GM23338 (cell line): ENCODE data around the gene MEGF11. TPM values are rescaled to one million over a fixed set of nuclear protein-coding genes. Genes with fewer than 3 reads are reported as not detected.
A peak's percentile ranks its signal among the peaks of the same experiment; 100 is the strongest.

Experiments
- ATAC-seq: fragments of 200-7000 bp; cut with Tn5 transposase; 3 replicates; pipeline ENCODE4 v1.9.1; 2020
- DNase-seq: peaks from one replicate; pipeline ENCODE4 v3.0.0-alpha.2; 2015; ENCODE audit warnings: low spot score
- H2AFZ ChIP-seq: fragments of 200-600 bp; sonication (generic); 2 replicates; pipeline ENCODE4 v1.8.0; 2016; ENCODE audit warnings: antibody characterized with exemption, mild to moderate bottlenecking, moderate library complexity
- H3F3A ChIP-seq: fragments of 200-600 bp; sonication (generic); replicated peaks from 2 replicates; pipeline ENCODE4 v1.8.0; 2017; ENCODE audit warnings: antibody characterized with exemption, mixed run types, low read depth
- H3K27ac ChIP-seq: fragments of 200-600 bp; sonication (generic); 2 replicates; pipeline ENCODE4 v1.6.1; 2016; ENCODE audit warnings: low read depth
- H3K27me3 ChIP-seq: fragments of 200-600 bp; sonication (generic); 2 replicates; pipeline ENCODE4 v1.8.0; 2016; ENCODE audit warnings: mild to moderate bottlenecking, mixed run types, moderate library complexity; ENCODE audit not compliant: insufficient read depth
- H3K36me3 ChIP-seq: fragments of 200-600 bp; sonication (generic); 2 replicates; pipeline ENCODE4 v1.8.0; 2016; ENCODE audit warnings: mild to moderate bottlenecking; ENCODE audit not compliant: insufficient read depth
- H3K4me1 ChIP-seq: fragments of 200-600 bp; sonication (generic); 2 replicates; pipeline ENCODE4 v1.8.0; 2016; ENCODE audit warnings: mild to moderate bottlenecking, moderate library complexity; ENCODE audit not compliant: insufficient read depth
- H3K4me2 ChIP-seq: fragments of 200-600 bp; sonication (generic); 2 replicates; pipeline ENCODE4 v1.7.1; 2017; ENCODE audit warnings: mixed run types
- H3K4me3 ChIP-seq: fragments of 200-600 bp; sonication (generic); 2 replicates; pipeline ENCODE4 v1.6.1; 2016; ENCODE audit warnings: mixed run types
- H3K79me2 ChIP-seq: fragments of 200-600 bp; sonication (generic); replicated peaks from 2 replicates; pipeline ENCODE4 v1.8.0; 2017; ENCODE audit warnings: mild to moderate bottlenecking; ENCODE audit not compliant: insufficient read depth
- H3K9me2 ChIP-seq: fragments of 200-600 bp; sonication (generic); 2 replicates; pipeline ENCODE4 v1.8.0; 2017; ENCODE audit not compliant: insufficient read depth
- H4K20me1 ChIP-seq: fragments of 200-600 bp; sonication (generic); replicated peaks from 2 replicates; pipeline ENCODE4 v1.8.0; 2017; ENCODE audit warnings: mild to moderate bottlenecking; ENCODE audit not compliant: insufficient read depth
- H3K27ac Mint-ChIP-seq: 2 replicates; pipeline ENCODE4 v1.8.0; 2020; ENCODE audit warnings: inconsistent platforms, mild to moderate bottlenecking, moderate library complexity, mixed read lengths
- H3K27me3 Mint-ChIP-seq: 3 replicates; pipeline ENCODE4 v1.8.0; 2022; ENCODE audit warnings: low read depth, mild to moderate bottlenecking, moderate library complexity, mixed read lengths, inconsistent platforms; ENCODE audit not compliant: insufficient read depth, poor library complexity
- H3K36me3 Mint-ChIP-seq: 3 replicates; pipeline ENCODE4 v1.8.0; 2021; ENCODE audit warnings: low read depth, mild to moderate bottlenecking, inconsistent platforms, moderate library complexity, mixed read lengths
- H3K4me1 Mint-ChIP-seq: 3 replicates; pipeline ENCODE4 v1.8.0; 2020; ENCODE audit warnings: mild to moderate bottlenecking, inconsistent platforms, mixed read lengths
- H3K4me3 Mint-ChIP-seq: 3 replicates; pipeline ENCODE4 v1.8.0; 2021; ENCODE audit warnings: moderate library complexity, mild to moderate bottlenecking, inconsistent platforms, mixed read lengths
- H3K9me3 Mint-ChIP-seq: 3 replicates; pipeline ENCODE4 v1.8.0; 2020; ENCODE audit warnings: moderate library complexity, mild to moderate bottlenecking, inconsistent platforms, mixed read lengths
- CREB1 ChIP-seq: fragments of 250-450 bp; sonication (Bioruptor Pico); IDR thresholded peaks from 2 replicates; pipeline ENCODE4 v1.5.0; 2020; ENCODE audit warnings: low read depth, mild to moderate bottlenecking, moderate library complexity
- CTCF ChIP-seq, 2 experiments: fragments of 200-600 bp in 1 of 2; sonication (generic) in 1 of 2; conservative IDR thresholded peaks; 2 replicates each; pipeline versions ENCODE4 v1.5.1 to v1.6.1; 2016 to 2017; ENCODE audit warnings: antibody characterized with exemption in 2 of 2, low read depth in 2 of 2, mild to moderate bottlenecking in 2 of 2, moderate library complexity in 1 of 2
- ETS1 ChIP-seq: IDR thresholded peaks from 2 replicates; pipeline ENCODE4 v1.6.1; 2016; ENCODE audit warnings: antibody characterized with exemption
- EZH2 ChIP-seq: fragments of 200-600 bp; sonication (generic); IDR thresholded peaks from one replicate; pipeline ENCODE4 v1.8.0; 2017; ENCODE audit warnings: antibody characterized with exemption, mild to moderate bottlenecking, low read depth; ENCODE audit not compliant: unreplicated experiment
- EZH2phosphoT487 ChIP-seq: fragments of 200-600 bp; sonication (generic); IDR thresholded peaks from one replicate; pipeline ENCODE4 v1.8.1; 2018; ENCODE audit warnings: antibody characterized with exemption; ENCODE audit not compliant: unreplicated experiment
- JUNB ChIP-seq: IDR thresholded peaks from one replicate; pipeline ENCODE4 v1.6.1; 2016; ENCODE audit warnings: antibody characterized with exemption; ENCODE audit not compliant: unreplicated experiment
- NANOG ChIP-seq: IDR thresholded peaks from 2 replicates; pipeline ENCODE4 v1.6.1; 2016; ENCODE audit warnings: antibody characterized with exemption, borderline replicate concordance
- POLR2AphosphoS5 ChIP-seq: IDR thresholded peaks from 2 replicates; pipeline ENCODE4 v1.6.1; 2016; ENCODE audit warnings: antibody characterized with exemption, low read depth
- REST ChIP-seq: IDR thresholded peaks from one replicate; pipeline ENCODE4 v1.6.1; 2018; ENCODE audit warnings: antibody characterized with exemption; ENCODE audit not compliant: unreplicated experiment
- STAT1 ChIP-seq: IDR thresholded peaks from one replicate; pipeline ENCODE4 v1.6.1; 2016; ENCODE audit warnings: antibody characterized with exemption; ENCODE audit not compliant: unreplicated experiment
- ZNF114 ChIP-seq: fragments of 250-450 bp; sonication (Bioruptor Pico); IDR thresholded peaks from 2 replicates; pipeline ENCODE4 v1.5.0; 2020; ENCODE audit warnings: mild to moderate bottlenecking, moderate library complexity
- ZNF331 ChIP-seq: fragments of 250-450 bp; sonication (Bioruptor Pico); IDR thresholded peaks from 2 replicates; pipeline ENCODE4 v1.5.0; 2020; ENCODE audit warnings: low read depth, mild to moderate bottlenecking, moderate library complexity
- ZNF462 ChIP-seq: fragments of 250-450 bp; sonication (Bioruptor Pico); IDR thresholded peaks from 2 replicates; pipeline ENCODE4 v1.5.0; 2020; ENCODE audit warnings: mild to moderate bottlenecking, moderate library complexity
- polyA plus RNA-seq: library from polyadenylated mRNA; unstranded; fragments of >200 nt; fragmentation: Nextera tagmentation; extraction: Ambion mirVana; gene quantifications from 2 replicates; pipeline ENCODE4 v1.2.1, GENCODE V29; 2016
- total RNA-seq: library from RNA; depleted of rRNA; stranded (reverse); fragments of >200 nt; shearing (Covaris generic); gene quantifications from 2 replicates; pipeline ENCODE4 v1.2.3, GENCODE V29; 2014

Gene MEGF11
- total and polyA plus RNA-seq, 2 experiments from 2014 or later, result 1.3 to 1.9 TPM

DNA sequence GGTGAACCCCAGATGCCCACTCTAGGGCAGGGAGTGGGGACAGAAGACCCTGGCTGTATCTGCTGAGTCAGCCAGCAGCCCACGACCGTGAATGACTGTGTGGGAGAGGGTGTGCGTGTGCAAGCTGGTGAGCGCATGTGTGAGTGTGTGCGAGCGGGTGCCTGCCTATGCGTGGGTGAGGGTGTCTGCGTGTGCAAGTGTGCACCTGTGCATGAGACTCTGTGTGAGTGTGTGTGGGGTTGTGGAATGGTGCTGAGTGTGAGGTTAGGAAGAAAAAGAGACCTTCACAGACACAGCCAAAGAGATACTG is 235.1 kb downstream of the MEGF11 start:
- no peaks in the 10 kb centered on the region for H3K36me3 ChIP-seq
- H3F3A ChIP-seq, result no peaks in the 10 kb centered on the region
- no peak overlapping the region for H3K4me3 Mint-ChIP-seq
- no peak overlapping the region for H3K4me2 ChIP-seq
- H3K9me3 Mint-ChIP-seq, result no peaks in the 10 kb centered on the region
- no peak overlapping the region for H3K4me3 ChIP-seq
- no peaks in the 10 kb centered on the region for H3K9me2 ChIP-seq
- H3K27ac Mint-ChIP-seq, result peak overlapping the region; percentile 1; the same call in 1 of the 2 replicates
- no peak for ATAC-seq
- peaks cover 42% of the 10 kb centered on the region for H3K4me1 Mint-ChIP-seq
- no peaks in the 10 kb centered on the region for H4K20me1 ChIP-seq
- no peak overlapping the region for H3K27ac ChIP-seq
- TF ChIP-seq NANOG, result no peak
- TF ChIP-seq CTCF (conservative IDR thresholded peaks at IDR 0.05; ENCODE audit: low read depth in 2 of 2), result no peak
- TF ChIP-seq REST, result no peak
- TF ChIP-seq ETS1, result no peak
- no peak for TF ChIP-seq STAT1
- TF ChIP-seq ZNF331 (CRISPR knock-in tag), result no peak
- TF ChIP-seq ZNF462 (CRISPR knock-in tag), result no peak
- no peak for TF ChIP-seq EZH2
- TF ChIP-seq ZNF114, result no peak
- no peak for TF ChIP-seq CREB1
- no peak for TF ChIP-seq POLR2AphosphoS5
- no peak for TF ChIP-seq EZH2phosphoT487
- no peak for TF ChIP-seq JUNB
- H3K36me3 Mint-ChIP-seq, result no peaks in the 10 kb centered on the region
- no peaks in the 10 kb centered on the region for H3K27me3 ChIP-seq
- DNase-seq, result no peak
- H3K4me1 ChIP-seq, result peaks cover 16% of the 10 kb centered on the region
- peaks cover 2% of the 10 kb centered on the region for H3K27me3 Mint-ChIP-seq
- H2AFZ ChIP-seq, result no peak overlapping the region
- no peaks in the 10 kb centered on the region for H3K79me2 ChIP-seq
